Measurements from ENCODE around the gene PHF21B.
"Not testable (repeated sequence)": the region's sequence is repeated elsewhere in the genome, so short reads cannot be mapped to it uniquely, and the experiment has no call there.

Gene PHF21B

GRCh38 chr22:44917372-44918165 is 92.2 kb downstream of the PHF21B start:
- DNase-seq (ENCODE audit: low read depth) = no peak

DNA sequence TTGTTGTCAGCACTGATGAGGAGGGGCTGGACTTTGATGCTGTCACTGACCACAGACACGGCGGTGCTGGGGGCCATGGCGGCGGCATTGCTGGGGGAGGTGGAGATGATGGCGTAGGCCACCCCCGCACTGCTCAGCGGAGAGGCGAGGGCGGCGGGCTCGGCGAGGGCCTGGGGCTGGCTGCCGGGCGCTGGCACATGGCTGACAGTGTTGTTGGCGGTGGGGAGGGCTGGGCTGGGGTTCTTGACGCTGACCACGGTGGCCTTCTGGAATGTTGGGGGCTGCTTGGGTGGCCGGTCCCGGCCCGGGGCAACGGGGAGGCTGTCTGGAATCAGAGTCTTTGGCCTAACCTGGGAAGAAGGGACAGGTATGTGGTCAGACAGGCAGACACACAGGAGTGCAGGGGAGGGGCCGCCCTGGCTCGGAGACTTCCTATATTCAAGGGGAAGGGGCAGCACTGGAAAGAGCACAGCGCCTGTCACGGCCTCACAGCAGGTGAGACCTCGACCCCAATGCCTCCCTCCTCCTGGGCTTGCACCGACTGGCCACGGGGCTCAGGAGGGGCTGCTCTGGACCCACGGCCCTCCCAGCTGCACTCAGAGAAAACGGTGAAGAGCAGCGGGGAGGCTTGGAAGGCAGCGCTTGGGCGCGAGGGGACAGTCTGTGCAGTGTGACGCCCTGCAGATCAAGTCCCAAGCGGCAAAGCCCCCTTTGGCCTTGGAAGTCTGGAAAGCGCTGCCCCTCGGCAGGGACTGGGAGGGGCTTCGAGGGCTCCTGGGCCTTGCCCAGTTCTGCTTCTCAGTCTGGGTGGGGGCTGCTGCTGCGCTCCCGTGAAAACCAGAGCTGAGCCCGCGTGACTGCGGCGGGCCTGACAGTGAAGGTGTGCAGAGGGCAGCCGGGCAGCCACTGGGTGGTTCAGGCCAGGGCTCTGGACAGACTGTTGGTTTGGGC is 93.2 kb downstream of the PHF21B start:
- DNase-seq (ENCODE audit: low read depth) = no peak

DNA sequence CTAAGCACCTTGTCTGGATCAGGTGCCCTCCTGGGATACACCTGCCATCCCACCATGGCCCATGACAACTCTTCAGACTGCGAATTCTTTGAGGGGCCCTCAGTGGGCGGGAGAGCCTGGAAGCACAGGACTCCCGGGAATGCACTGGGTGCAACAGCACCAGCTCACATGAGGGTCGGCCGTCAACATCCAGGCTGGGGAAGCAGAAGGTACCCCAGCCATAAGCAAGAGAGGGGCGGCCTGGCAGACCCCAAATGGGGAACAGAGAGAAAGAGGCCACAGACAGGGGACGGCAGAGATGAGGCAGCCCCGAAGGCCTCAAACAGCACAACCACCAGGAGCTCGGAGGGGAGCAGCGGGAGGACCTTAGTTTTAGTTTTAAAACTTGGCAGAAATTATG is 94.4 kb downstream of the PHF21B start:
- DNase-seq (ENCODE audit: low read depth) = no peak

DNA sequence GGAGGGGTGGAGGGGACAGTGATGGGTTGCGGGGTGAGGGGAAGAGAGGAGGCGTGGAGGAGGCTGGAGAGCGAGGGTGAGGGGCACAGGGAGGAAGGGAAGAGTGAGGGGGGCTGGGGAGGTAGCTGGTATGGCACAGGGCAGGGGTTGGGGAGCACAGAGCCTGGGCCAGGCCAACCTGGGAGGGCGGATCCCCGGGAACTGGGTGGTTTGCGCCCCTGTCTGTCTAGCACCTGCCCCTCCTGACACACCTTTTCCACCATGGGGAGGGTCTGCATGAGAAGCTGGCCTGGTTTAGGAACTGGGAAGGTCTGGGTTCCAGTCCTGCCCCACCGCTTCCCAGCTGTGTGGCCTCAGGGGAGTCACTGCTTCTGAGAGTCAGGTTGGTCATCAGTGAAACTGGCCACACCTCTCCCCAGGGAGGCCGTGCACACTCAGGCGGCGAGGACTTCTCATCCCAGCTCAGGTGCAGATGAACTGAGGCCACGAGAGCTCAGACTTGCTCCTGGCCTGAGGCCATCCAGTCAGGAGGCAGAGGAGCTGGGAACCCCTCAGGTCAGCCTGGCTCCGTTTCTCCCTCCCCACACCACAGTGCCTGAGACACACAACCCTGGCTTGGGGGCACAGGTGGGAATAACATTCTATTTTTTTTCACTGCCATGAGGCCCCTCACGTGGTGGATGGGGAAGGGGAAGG is 95.6 kb downstream of the PHF21B start:
- DNase-seq (ENCODE audit: low read depth) = no peak

DNA sequence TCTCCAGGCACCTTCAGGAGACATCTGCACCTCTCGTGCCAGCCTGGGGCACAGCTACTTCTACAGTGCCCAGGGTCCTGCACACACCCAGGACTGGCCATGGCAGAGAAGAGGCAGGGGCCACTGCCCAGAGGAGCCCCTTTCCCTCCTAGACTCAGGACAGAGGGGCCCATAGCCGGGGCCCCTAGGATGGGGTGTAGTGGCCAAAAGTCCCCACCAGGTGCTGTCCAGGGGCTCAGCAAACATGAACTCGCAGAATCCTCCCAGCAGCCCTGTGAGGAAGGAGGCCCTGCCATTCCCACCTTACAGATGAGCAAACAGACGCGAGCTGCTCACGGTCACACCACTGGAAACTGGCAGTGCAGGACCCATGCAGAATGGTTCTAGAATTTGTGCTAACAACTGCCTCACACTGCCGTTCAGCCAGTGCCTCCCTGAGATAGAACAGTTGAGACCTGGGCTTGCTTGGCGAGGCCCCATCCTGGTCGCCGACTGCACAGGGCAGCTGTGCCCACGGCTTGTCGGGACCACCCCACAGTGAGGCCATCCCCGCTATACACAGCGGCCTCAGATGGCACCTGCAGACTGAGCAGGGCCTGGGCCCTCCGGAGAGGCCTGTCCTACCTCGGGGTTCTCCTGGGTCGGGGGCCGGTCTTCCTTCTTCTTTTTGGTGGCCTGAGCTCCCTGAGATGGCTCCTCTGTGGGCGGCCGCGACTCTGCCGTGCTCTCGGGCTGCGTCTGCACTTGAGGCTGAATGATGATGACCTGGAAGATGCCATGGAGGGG is 96.4 kb downstream of the PHF21B start:
- DNase-seq (ENCODE audit: low read depth) = no peak

- DNase-seq (ENCODE audit: low read depth) = no peak
Observed at GRCh38 chr22:44909241-44909640, 100.6 kb downstream of the PHF21B start.

DNA sequence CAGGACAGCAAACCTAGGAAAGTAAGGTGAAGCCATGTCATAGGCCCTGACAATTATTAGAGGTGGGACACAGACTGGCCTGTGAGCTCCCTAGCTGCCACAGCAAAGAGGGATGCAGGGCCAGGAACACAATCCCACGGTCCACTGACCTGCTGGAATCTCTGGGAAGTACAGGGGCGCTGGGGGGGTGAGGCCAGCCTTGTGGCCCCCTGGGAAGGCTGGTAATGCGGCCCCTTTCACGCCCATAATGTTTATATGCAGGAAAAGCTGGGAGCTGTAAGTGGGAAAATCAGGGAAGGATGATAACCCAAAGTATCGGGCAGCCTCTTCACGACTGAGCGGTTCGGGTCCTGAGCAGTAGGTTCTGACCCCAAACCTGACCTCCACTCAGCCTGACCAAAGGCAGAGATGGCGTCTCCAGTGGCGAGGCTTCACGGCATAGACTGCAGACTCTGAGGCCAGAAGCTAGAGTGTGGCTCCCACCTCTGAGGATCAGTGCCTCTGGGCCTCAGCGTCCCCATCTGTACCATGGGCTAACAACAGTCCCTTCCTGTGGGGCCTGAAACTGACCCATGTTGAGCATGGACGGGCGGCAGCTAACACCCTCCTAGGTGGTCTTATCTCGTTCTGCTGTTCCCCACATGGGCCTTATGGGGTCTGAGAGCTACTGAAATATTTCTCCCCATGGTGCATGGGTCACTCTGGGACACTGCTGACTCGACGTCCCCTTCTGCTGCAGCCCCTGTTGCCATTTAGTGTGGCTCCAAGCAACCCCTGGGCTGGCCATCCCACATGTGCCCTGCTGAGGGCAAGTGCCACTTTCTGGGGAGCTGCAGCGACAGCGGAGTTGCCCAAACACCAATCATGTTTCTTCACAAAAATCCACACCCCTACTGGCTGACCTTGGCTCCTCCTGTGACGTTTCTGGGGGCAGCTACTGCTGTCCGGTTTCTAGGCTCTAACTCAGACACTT is 101.8 kb downstream of the PHF21B start:
- DNase-seq (ENCODE audit: low read depth) = no peak

DNA sequence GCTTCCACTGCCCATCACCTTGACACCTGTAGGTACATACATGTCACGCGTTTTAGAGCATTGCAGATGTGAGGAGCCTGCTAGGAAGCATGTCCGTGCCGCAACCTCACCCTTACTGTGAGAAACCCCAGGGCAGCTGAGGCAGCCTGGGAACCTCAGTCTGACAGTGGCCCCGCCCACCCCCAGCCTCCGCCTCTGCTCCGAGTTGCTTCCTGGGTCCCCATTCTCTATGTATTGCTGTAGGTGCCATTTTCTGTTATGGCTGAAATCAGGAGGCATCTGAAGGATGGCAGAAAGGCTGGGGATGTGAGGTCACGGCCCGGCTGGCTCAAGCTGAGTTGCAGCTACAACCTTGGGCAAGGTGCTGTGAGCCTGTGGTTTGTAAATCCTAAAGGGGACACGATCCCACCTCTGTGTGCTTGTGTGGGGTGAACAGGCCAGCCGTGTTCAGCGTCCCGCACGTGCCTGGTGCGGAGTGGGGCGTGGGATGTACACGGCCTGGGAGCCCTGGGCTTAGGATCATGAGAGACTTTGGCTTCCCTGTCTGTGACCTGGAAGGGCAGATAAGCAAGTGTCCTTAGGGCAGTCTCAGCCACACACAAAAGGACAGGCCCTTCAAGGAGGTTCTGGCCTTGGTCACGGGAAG is 102.7 kb downstream of the PHF21B start:
- no peak for DNase-seq (ENCODE audit: low read depth)

DNA sequence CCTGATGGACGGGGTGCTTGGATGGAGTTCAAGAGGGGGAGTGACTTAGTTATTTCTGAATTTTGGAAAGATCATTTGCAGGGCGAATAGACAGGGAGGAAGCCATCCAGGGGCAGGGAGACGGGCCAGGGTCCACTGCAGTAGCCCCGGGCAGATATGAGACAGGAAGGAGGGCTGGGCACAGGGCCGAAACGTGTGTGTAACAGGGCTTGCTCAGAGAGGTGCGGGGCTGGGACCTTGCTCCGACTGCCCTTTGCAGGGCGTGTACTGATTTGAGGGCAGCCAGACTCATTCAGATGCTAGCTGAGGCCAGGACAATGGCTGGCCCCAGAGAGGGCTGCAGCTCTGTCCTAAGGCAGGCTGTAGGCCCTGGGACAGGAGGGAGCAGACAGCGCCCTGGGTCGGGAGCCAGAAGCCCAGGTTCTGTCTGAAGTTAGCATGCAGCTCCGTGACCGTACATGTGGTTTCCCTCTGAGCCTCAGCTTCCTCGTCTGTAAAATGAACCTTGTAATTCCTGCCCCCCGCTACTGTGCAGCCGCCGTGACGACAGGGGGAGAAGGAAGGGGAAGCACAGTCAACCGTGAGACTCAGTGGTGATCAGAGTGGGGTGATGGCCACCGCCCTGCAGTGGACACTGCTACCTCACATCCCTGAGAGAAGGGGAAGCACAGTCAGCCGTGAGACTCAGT is 103.4 kb downstream of the PHF21B start:
- no peak for DNase-seq (ENCODE audit: low read depth)

- DNase-seq (ENCODE audit: low read depth) = not testable (repeated sequence)
Observed at GRCh38 chr22:44904492-44905152, 105.2 kb downstream of the PHF21B start.

- not testable (repeated sequence) for DNase-seq (ENCODE audit: low read depth)
Observed at GRCh38 chr22:44903164-44903563, 106.6 kb downstream of the PHF21B start.

DNA sequence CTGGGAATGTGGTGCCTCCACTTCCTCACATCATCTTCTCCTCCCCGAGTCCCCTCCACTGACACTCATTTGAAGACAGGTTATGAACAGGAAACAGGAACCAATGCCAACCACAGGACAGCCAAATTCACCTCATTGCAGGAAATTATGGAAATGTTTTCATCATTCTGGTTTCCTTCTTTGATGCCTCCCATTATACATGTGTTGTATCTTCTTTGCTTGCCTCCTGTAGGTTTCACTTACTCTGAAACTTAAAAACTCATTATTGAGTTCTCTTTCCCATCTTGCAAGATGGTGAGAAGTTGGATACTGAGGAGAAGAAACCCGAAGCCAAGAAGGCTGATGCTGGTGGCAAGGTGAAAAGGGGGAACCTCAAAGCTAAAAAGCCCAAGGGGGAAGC is 108.5 kb downstream of the PHF21B start:
- DNase-seq (ENCODE audit: low read depth) = no peak

DNA sequence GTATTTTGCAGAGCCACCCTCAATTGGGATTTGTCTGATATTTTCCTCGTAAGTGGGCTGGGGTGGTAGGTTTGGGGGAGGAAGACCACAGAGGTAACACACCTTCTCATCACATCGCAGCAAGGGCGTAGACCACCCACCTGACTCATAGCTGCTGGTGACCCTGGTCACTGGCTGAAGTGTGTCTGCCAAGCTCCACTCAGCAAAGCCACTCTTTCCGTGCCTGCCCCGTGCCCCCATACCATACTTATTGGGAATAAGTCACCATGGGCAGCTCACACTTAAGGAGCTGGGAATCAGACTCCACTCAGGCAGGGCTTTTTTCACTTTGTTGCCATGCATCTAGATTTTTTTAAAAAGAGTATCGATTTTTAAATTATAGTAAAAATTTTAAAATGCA is 111.6 kb downstream of the PHF21B start:
- no peak for DNase-seq (ENCODE audit: low read depth)

GRCh38 chr22:44895296-44896055 is 114.3 kb downstream of the PHF21B start:
- DNase-seq (ENCODE audit: low read depth) = no peak

DNA sequence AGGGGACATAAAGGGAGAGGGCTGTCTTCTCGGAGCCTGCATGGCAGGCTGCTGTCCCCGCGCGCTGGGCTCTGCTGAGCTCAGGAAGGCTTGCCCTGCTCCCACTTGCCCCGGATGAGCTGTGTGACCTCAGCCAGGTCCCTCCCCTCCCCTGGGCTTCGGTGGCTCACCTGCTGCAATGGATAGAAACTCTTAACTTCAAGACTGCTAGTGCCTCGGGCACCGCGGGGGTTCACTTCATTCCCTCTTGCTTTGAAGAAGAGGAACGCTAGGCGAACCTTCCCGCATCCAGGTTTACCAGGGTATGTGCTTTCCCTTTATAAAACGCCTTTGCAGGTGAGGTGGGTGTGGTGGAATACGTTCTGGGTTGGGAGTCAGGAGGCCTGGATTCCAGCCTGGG is 115.0 kb downstream of the PHF21B start:
- no peak for DNase-seq (ENCODE audit: low read depth)

DNA sequence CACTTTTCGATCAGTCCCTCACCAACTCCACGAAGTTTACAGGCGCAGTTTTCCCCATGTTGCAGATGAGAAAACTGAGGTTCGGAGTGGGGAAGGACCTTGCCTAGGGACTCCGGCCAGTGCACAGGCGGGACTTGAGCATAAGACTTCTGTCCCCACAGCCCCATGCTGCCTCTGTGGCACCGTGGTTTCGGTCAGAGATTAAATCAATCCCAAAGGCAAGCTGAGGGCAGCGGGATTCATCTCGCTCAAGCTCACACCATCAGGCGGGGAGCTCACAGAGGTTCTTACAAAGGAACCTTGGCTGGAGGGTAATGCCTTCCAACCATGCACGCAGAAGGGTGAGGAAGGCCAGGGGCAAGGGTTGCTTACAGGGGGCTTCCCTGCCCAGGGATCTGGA is 115.5 kb downstream of the PHF21B start:
- no peak for DNase-seq (ENCODE audit: low read depth)

DNA sequence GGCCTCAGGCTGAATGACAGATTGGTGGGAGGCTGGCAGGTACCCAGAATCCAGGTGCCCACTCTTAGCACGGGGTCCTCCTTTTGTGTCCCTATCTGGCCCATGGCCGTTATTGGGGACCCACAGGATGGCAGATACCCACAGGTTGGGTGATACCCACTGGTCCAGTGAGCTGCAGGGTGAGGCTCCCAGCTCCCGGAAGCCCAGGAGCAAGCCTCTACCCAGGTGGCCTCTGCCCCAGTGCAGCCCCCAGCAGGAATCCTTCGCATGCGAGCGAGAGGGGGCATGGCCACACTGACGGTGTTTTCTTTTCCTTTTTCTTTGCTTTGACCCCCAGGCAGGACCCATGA is 116.1 kb downstream of the PHF21B start:
- no peak for DNase-seq (ENCODE audit: low read depth)
